Measurements from ENCODE around the gene FLT1.

GRCh38 chr13:28432816-28433560, 61.9 kb downstream of the FLT1 start:
- TF ChIP-seq CTCF (IDR thresholded peaks at IDR 0.05; ENCODE audit: low read length) (no peak), EZH2 (IDR thresholded peaks at IDR 0.05; ENCODE audit: borderline replicate concordance, low read length) (no peak)

Measured in OCI-LY1 (cell line).